ENCODE measurements around the gene PITPNM1. TPM values are rescaled to one million over a fixed set of nuclear protein-coding genes. Genes with fewer than 3 reads are reported as not detected.

PITPNM1 gene
- total and polyA plus RNA-seq, 2 donors (not counting 1 experiment from before 2014, with no cell fraction given): 4.7 to 10.2 TPM

DNA sequence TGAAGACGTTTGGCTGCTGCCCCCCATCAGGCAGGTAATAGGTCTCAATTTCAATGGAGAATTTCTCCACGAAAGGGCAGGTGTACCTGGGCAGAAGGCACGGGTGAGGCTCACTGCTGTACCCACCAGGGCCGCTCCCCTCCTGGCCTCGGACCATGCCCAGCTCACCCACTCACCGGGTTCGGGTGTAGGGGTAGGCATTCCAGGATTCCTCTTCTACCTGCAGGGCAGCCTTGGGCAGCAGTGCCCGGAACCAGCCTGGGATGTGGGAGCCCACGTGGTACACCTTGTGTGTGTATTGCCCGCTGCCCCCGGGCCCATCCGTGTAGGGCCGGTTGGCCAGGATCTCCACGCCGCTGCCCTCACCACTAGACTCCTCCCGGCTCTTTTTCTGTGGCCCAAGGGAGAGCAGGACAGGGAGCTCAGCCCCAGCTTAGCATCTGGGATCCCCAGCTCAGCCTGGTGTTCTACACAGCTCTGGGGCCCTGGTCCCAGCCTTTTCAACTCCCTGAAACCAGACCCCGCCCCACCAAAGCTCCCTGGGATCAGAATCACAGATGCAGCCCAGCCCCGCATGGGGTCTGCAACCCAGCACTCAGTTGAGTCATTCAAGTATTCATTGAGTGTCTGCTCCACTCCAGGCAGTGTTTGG lies 2.7 kb downstream of the PITPNM1 start:
- no peaks in the 10 kb centered on the region for H3K27me3 ChIP-seq (ENCODE audit: control insufficient read depth, insufficient read depth, low read length)
- H3K9me3 ChIP-seq (ENCODE audit: control insufficient read depth, insufficient read depth, low read depth, low read length): no peaks in the 10 kb centered on the region
- peaks cover 10% of the 10 kb centered on the region for H3K4me1 ChIP-seq (ENCODE audit: control insufficient read depth, extremely low read depth, insufficient read depth, low read length)
- no peak overlapping the region for H3K4me3 ChIP-seq (replicated peaks in 1 of 4; ENCODE audit: control extremely low read depth in 1 of 4, insufficient read depth in 1 of 4, low read depth in 3 of 4, low read length in 4 of 4)
- H3K36me3 ChIP-seq (ENCODE audit: control insufficient read depth, insufficient read depth, low read length): peaks cover 4% of the 10 kb centered on the region
- no peak overlapping the region for H3K9ac ChIP-seq (ENCODE audit: insufficient read depth, low read length)
- H3K79me2 ChIP-seq (ENCODE audit: control insufficient read depth, insufficient read depth, low read length): no peaks in the 10 kb centered on the region
- TF ChIP-seq EZH2 (IDR thresholded peaks at IDR 0.05; ENCODE audit: low read length, missing control alignments): no peak
- TF ChIP-seq, protein P1, sequence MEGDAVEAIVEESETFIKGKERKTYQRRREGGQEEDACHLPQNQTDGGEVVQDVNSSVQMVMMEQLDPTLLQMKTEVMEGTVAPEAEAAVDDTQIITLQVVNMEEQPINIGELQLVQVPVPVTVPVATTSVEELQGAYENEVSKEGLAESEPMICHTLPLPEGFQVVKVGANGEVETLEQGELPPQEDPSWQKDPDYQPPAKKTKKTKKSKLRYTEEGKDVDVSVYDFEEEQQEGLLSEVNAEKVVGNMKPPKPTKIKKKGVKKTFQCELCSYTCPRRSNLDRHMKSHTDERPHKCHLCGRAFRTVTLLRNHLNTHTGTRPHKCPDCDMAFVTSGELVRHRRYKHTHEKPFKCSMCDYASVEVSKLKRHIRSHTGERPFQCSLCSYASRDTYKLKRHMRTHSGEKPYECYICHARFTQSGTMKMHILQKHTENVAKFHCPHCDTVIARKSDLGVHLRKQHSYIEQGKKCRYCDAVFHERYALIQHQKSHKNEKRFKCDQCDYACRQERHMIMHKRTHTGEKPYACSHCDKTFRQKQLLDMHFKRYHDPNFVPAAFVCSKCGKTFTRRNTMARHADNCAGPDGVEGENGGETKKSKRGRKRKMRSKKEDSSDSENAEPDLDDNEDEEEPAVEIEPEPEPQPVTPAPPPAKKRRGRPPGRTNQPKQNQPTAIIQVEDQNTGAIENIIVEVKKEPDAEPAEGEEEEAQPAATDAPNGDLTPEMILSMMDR (conservative IDR thresholded peaks at IDR 0.05 in 1 of 2, IDR thresholded peaks at IDR 0.05 in 1 of 2; ENCODE audit: low read depth in 1 of 2, low read length in 2 of 2): no peak
- no peak overlapping the region for H2AFZ ChIP-seq (ENCODE audit: low read length)
- no peak for DNase-seq (ENCODE audit: low read depth in 2 of 2)
- H3K27ac ChIP-seq (ENCODE audit: insufficient read depth, low read length): no peak overlapping the region
- H3K4me2 ChIP-seq (ENCODE audit: extremely low read depth, insufficient read depth, low read length): no peak overlapping the region
- no peaks in the 10 kb centered on the region for H4K20me1 ChIP-seq (ENCODE audit: control insufficient read depth, extremely low read depth, insufficient read depth, low read length)

DNA sequence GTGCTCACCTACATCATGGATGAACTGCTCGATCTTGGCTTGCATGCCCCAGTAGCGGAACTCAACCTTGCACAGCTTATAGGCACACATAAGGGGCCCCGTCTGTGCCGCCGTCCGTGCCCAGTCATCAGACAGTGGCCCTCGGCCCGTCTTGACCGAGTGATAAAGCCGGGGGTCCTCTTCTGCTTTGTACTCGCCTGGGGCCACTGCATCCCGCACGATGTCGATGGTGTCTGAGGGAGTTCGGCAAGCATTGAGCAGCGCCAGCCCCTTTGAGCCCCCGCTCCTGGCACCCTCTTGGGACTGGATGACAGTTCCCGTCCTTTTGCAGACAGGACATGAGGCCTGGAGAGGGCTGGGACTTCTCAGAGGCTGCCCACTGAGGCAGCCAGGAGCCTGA lies 3.3 kb downstream of the PITPNM1 start:
- H3K4me2 ChIP-seq (ENCODE audit: extremely low read depth, insufficient read depth, low read length): no peak overlapping the region
- H3K4me3 ChIP-seq (replicated peaks in 1 of 4; ENCODE audit: control extremely low read depth in 1 of 4, insufficient read depth in 1 of 4, low read depth in 3 of 4, low read length in 4 of 4): no peak overlapping the region
- H4K20me1 ChIP-seq (ENCODE audit: control insufficient read depth, extremely low read depth, insufficient read depth, low read length): no peaks in the 10 kb centered on the region
- H3K27me3 ChIP-seq (ENCODE audit: control insufficient read depth, insufficient read depth, low read length): no peaks in the 10 kb centered on the region
- TF ChIP-seq EZH2 (IDR thresholded peaks at IDR 0.05; ENCODE audit: low read length, missing control alignments): no peak
- TF ChIP-seq, protein P1 (conservative IDR thresholded peaks at IDR 0.05 in 1 of 2, IDR thresholded peaks at IDR 0.05 in 1 of 2; ENCODE audit: low read depth in 1 of 2, low read length in 2 of 2): no peak
- H3K4me1 ChIP-seq (ENCODE audit: control insufficient read depth, extremely low read depth, insufficient read depth, low read length): peaks cover 6% of the 10 kb centered on the region
- DNase-seq (ENCODE audit: low read depth in 2 of 2): no peak
- H3K36me3 ChIP-seq (ENCODE audit: control insufficient read depth, insufficient read depth, low read length): peaks cover 4% of the 10 kb centered on the region
- H3K79me2 ChIP-seq (ENCODE audit: control insufficient read depth, insufficient read depth, low read length): no peaks in the 10 kb centered on the region
- no peak overlapping the region for H3K9ac ChIP-seq (ENCODE audit: insufficient read depth, low read length)
- no peak overlapping the region for H2AFZ ChIP-seq (ENCODE audit: low read length)
- H3K27ac ChIP-seq (ENCODE audit: insufficient read depth, low read length): no peak overlapping the region
- H3K9me3 ChIP-seq (ENCODE audit: control insufficient read depth, insufficient read depth, low read depth, low read length): no peaks in the 10 kb centered on the region

DNA sequence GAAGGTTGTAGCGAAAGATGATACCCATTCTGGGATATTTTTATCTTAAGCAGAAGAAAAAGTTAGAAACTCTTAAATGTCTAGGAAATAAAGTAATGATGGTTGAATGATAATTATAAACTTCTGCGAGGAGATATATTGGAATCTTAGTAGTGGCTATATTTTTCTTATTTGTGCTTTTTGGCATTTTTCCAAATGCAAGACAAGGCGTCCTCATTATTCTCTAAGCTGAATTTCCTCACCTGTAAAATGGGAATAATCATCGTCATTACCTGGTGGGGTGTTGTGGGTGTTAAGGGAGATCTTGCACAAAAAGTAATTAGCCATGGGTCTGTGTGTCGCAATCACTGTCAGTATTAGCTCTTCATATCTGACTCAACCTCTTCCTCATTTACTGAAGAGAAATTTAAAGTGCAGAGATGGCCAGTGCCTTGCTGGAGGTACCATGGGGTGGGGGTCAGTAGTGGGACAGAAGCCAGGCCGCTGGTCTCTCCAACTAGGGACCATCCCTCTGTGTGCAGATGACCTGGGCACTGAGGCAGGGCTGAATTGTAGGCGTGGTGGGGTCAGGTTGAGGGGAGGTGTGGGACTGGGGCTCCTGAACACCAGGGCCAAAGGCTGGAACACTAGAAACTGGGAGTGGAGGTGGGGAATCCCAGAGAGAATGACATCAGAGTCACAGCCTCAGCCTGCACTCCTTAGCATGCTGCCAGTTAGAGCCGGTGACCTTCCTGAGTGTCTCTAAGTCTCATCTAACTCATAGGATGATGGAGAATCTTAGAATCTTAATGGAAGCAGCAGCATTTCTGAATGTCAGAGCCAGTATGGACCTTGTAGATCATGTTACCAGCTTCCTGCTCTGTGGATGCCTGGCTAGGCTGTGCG lies 4.1 kb downstream of the PITPNM1 start:
- H3K27ac ChIP-seq (ENCODE audit: insufficient read depth, low read length): no peak overlapping the region
- no peaks in the 10 kb centered on the region for H4K20me1 ChIP-seq (ENCODE audit: control insufficient read depth, extremely low read depth, insufficient read depth, low read length)
- no peak overlapping the region for H3K4me2 ChIP-seq (ENCODE audit: extremely low read depth, insufficient read depth, low read length)
- peaks cover 6% of the 10 kb centered on the region for H3K4me1 ChIP-seq (ENCODE audit: control insufficient read depth, extremely low read depth, insufficient read depth, low read length)
- H3K9me3 ChIP-seq (ENCODE audit: control insufficient read depth, insufficient read depth, low read depth, low read length): no peaks in the 10 kb centered on the region
- H3K27me3 ChIP-seq (ENCODE audit: control insufficient read depth, insufficient read depth, low read length): no peaks in the 10 kb centered on the region
- no peak overlapping the region for H3K4me3 ChIP-seq (replicated peaks in 1 of 4; ENCODE audit: control extremely low read depth in 1 of 4, insufficient read depth in 1 of 4, low read depth in 3 of 4, low read length in 4 of 4)
- DNase-seq (ENCODE audit: low read depth in 2 of 2): no peak
- no peak overlapping the region for H2AFZ ChIP-seq (ENCODE audit: low read length)
- peaks cover 2% of the 10 kb centered on the region for H3K36me3 ChIP-seq (ENCODE audit: control insufficient read depth, insufficient read depth, low read length)
- no peak overlapping the region for H3K9ac ChIP-seq (ENCODE audit: insufficient read depth, low read length)
- no peaks in the 10 kb centered on the region for H3K79me2 ChIP-seq (ENCODE audit: control insufficient read depth, insufficient read depth, low read length)
- TF ChIP-seq, protein P1 (conservative IDR thresholded peaks at IDR 0.05 in 1 of 2, IDR thresholded peaks at IDR 0.05 in 1 of 2; ENCODE audit: low read depth in 1 of 2, low read length in 2 of 2): no peak

All from fibroblast of lung (primary cell).